A549 (cell line): Measurements from ENCODE around the gene C5AR1. TPM values are rescaled to one million over a fixed set of nuclear protein-coding genes. Genes with fewer than 3 reads are reported as not detected.
A peak's percentile ranks its signal among the peaks of the same experiment; 100 is the strongest.

Experiments
- ATAC-seq, 2 experiments: fragments of 200-7000 bp in 1 of 2; fragments of >200 bp in 1 of 2; cut with Nextera tagmentation in 1 of 2; cut with Tn5 transposase in 1 of 2; 3 replicates each; pipeline versions ENCODE4 v1.8.0 to v1.9.1; 2018 to 2020; ENCODE audit warnings: mild to moderate bottlenecking in 1 of 2, moderate library complexity in 1 of 2
- CTCF ChIA-PET: fragments of 300-600 bp; sonication (Branson Sonifier 250); formaldehyde crosslinking; extraction: SDS; loops from one replicate; lab custom pipeline; 2021; ENCODE audit warnings: antibody characterized with exemption, inconsistent platforms; lab: Yijun Ruan, JAX
- POLR2A ChIA-PET: fragments of 350-600 bp; formaldehyde crosslinking; extraction: SDS; loops from one replicate; lab custom pipeline; 2021; ENCODE audit warnings: antibody characterized with exemption, inconsistent platforms; lab: Yijun Ruan, JAX
- DNase-seq, 2 experiments: peaks; one replicate each; pipeline versions ENCODE4 v3.0.0 to v3.0.0-alpha.2; 2011 to 2016; ENCODE audit warnings: low read depth in 1 of 2, low spot score in 1 of 2
- FAIRE-seq: peaks from 2 replicates; lab custom pipeline; 2011; peaks lifted over from hg19 to GRCh38; lab: Jason Lieb, UNC
- H3K27ac ChIP-seq, 2 experiments: fragments of >200 bp; sonication (Bioruptor Twin); formaldehyde crosslinking; 3 replicates each; pipeline ENCODE4 v1.5.1; 2016 to 2017
- H3K4me1 ChIP-seq: fragments of >200 bp; sonication (Bioruptor Twin); formaldehyde crosslinking; 3 replicates; pipeline ENCODE4 v1.6.1; 2016
- H3K4me2 ChIP-seq: fragments of >200 bp; sonication (Bioruptor Twin); formaldehyde crosslinking; 3 replicates; pipeline ENCODE4 v1.6.1; 2016
- H3K4me3 ChIP-seq: fragments of >200 bp; sonication (Bioruptor Twin); formaldehyde crosslinking; 3 replicates; pipeline ENCODE4 v1.5.1; 2016
- H3K9me3 ChIP-seq: fragments of >200 bp; sonication (Bioruptor Twin); formaldehyde crosslinking; 3 replicates; pipeline ENCODE4 v1.6.1; 2016
- CBX2 ChIP-seq: fragments of 200-600 bp; sonication (generic); IDR thresholded peaks from 2 replicates; pipeline ENCODE4 v1.6.1; 2016; ENCODE audit warnings: low read depth, mild to moderate bottlenecking, borderline replicate concordance
- CBX8 ChIP-seq: fragments of 200-600 bp; sonication (generic); IDR thresholded peaks from 2 replicates; pipeline ENCODE4 v1.6.1; 2016
- CEBPB ChIP-seq, 2 experiments: fragments of >200 bp in 1 of 2; sonication (Bioruptor Twin) in 1 of 2; formaldehyde crosslinking in 1 of 2; IDR thresholded peaks; 2 replicates each; pipeline ENCODE4 v1.6.1; 2012 to 2016
- CHD4 ChIP-seq: fragments of 200-600 bp; sonication (generic); IDR thresholded peaks from 2 replicates; pipeline ENCODE4 v1.6.1; 2016; ENCODE audit warnings: antibody characterized with exemption, mild to moderate bottlenecking, borderline replicate concordance
- EHMT2 ChIP-seq: fragments of 200-600 bp; sonication (generic); IDR thresholded peaks from 2 replicates; pipeline ENCODE4 v1.6.1; 2016; ENCODE audit warnings: antibody characterized with exemption, low read depth, mild to moderate bottlenecking, moderate library complexity
- FOSL2 ChIP-seq, 2 experiments: fragments of 450-650 bp in 1 of 2; fragments of >200 bp in 1 of 2; sonication (Bioruptor Twin) in 1 of 2; formaldehyde crosslinking; IDR thresholded peaks; 2 replicates each; pipeline versions ENCODE4 v1.5.0 to v1.6.1; 2016 to 2020; ENCODE audit warnings: mild to moderate bottlenecking in 1 of 2, moderate library complexity in 1 of 2
- FOXS1 ChIP-seq: fragments of 250-450 bp; sonication (Bioruptor Pico); IDR thresholded peaks from 2 replicates; pipeline ENCODE4 v1.5.0; 2020; ENCODE audit warnings: mild to moderate bottlenecking, moderate library complexity
- HEYL ChIP-seq: fragments of 250-450 bp; sonication (Bioruptor Pico); IDR thresholded peaks from 2 replicates; pipeline ENCODE4 v1.8.0; 2021; ENCODE audit warnings: mild to moderate bottlenecking, moderate library complexity
- HOXA7 ChIP-seq: fragments of 250-450 bp; sonication (Bioruptor Pico); IDR thresholded peaks from 2 replicates; pipeline ENCODE4 v1.5.0; 2020; ENCODE audit warnings: mild to moderate bottlenecking, moderate library complexity
- HOXB13 ChIP-seq: fragments of 250-450 bp; sonication (Bioruptor Pico); IDR thresholded peaks from 2 replicates; pipeline ENCODE4 v1.5.0; 2020; ENCODE audit warnings: low read depth, mild to moderate bottlenecking, moderate library complexity
- HOXB5 ChIP-seq: fragments of 250-450 bp; sonication (Bioruptor Pico); IDR thresholded peaks from 2 replicates; pipeline ENCODE4 v1.5.0; 2020; ENCODE audit warnings: mild to moderate bottlenecking, moderate library complexity
- JUN ChIP-seq, 2 experiments: fragments of >200 bp; sonication (Bioruptor Twin); formaldehyde crosslinking; IDR thresholded peaks; 2 replicates in 1 of 2; 3 replicates in 1 of 2; pipeline ENCODE4 v1.6.1; 2016 to 2017
- JUNB ChIP-seq: fragments of >200 bp; sonication (Bioruptor Twin); formaldehyde crosslinking; IDR thresholded peaks from 2 replicates; pipeline ENCODE4 v1.6.1; 2016
- KDM1A ChIP-seq: fragments of 200-600 bp; sonication (generic); IDR thresholded peaks from 2 replicates; pipeline ENCODE4 v1.6.1; 2016; ENCODE audit warnings: low read depth, mild to moderate bottlenecking
- MAFK ChIP-seq: fragments of 450-650 bp; IDR thresholded peaks from 2 replicates; pipeline ENCODE4 v1.6.1; 2014; ENCODE audit not compliant: partially characterized antibody
- MYC ChIP-seq: IDR thresholded peaks from 2 replicates; pipeline ENCODE4 v1.6.1; 2012; ENCODE audit warnings: mild to moderate bottlenecking, inconsistent platforms, low read length, improper control_type of control experiment, borderline replicate concordance
- NFE2L2 ChIP-seq: fragments of 150-350 bp; conservative IDR thresholded peaks from 2 replicates; pipeline ENCODE4 v1.6.1; 2014; ENCODE audit warnings: low read length
- NR3C1 ChIP-seq: fragments of >200 bp; sonication (Bioruptor Twin); formaldehyde crosslinking; IDR thresholded peaks from 3 replicates; pipeline ENCODE4 v1.6.1; 2017
- PHF8 ChIP-seq: fragments of 200-600 bp; sonication (generic); IDR thresholded peaks from 2 replicates; pipeline ENCODE4 v1.6.1; 2016; ENCODE audit warnings: low read depth, mild to moderate bottlenecking, antibody characterized with exemption, moderate library complexity, borderline replicate concordance
- RAD21 ChIP-seq, 2 experiments: fragments of >200 bp in 1 of 2; sonication (Bioruptor Twin) in 1 of 2; formaldehyde crosslinking in 1 of 2; IDR thresholded peaks in 1 of 2; conservative IDR thresholded peaks in 1 of 2; 2 replicates in 1 of 2; 3 replicates in 1 of 2; pipeline ENCODE4 v1.6.1; 2012 to 2018; ENCODE audit warnings: inconsistent platforms in 1 of 2
- RARB ChIP-seq: fragments of 250-450 bp; sonication (Bioruptor Pico); IDR thresholded peaks from 2 replicates; pipeline ENCODE4 v1.8.0; 2021; ENCODE audit warnings: mild to moderate bottlenecking, moderate library complexity
- RCOR1 ChIP-seq: fragments of 150-350 bp; IDR thresholded peaks from 2 replicates; pipeline ENCODE4 v1.6.1; 2014; ENCODE audit warnings: antibody characterized with exemption, low read length, low read depth
- RFX5 ChIP-seq: fragments of 450-650 bp; IDR thresholded peaks from 2 replicates; pipeline ENCODE4 v1.7.1; 2014; ENCODE audit warnings: antibody characterized with exemption, mild to moderate bottlenecking, moderate library complexity
- RNF2 ChIP-seq: fragments of 200-600 bp; sonication (generic); IDR thresholded peaks from 2 replicates; pipeline ENCODE4 v1.6.1; 2016; ENCODE audit warnings: low read depth, mild to moderate bottlenecking, antibody characterized with exemption, moderate library complexity, borderline replicate concordance
- SMC3 ChIP-seq: fragments of >200 bp; sonication (Bioruptor Twin); formaldehyde crosslinking; IDR thresholded peaks from 3 replicates; pipeline ENCODE4 v1.6.1; 2018; ENCODE audit warnings: inconsistent platforms
- TFCP2L1 ChIP-seq: fragments of 250-450 bp; sonication (Bioruptor Pico); IDR thresholded peaks from 2 replicates; pipeline ENCODE4 v1.5.0; 2021; ENCODE audit warnings: mild to moderate bottlenecking
- TP53 ChIP-seq: fragments of 250-450 bp; sonication (Bioruptor Pico); IDR thresholded peaks from 2 replicates; pipeline ENCODE4 v1.5.0; 2021; ENCODE audit warnings: mild to moderate bottlenecking, moderate library complexity
- ZC3H11A ChIP-seq: fragments of 450-650 bp; IDR thresholded peaks from 2 replicates; pipeline ENCODE4 v1.6.1; 2014; ENCODE audit warnings: antibody characterized with exemption, mild to moderate bottlenecking
- ZFP36 ChIP-seq: fragments of 450-650 bp; IDR thresholded peaks from 2 replicates; pipeline ENCODE4 v1.6.1; 2014; ENCODE audit warnings: borderline replicate concordance; ENCODE audit not compliant: partially characterized antibody
- ZNF302 ChIP-seq: fragments of 250-450 bp; sonication (Bioruptor Pico); IDR thresholded peaks from 2 replicates; pipeline ENCODE4 v1.9.0; 2021; ENCODE audit warnings: inconsistent platforms, mild to moderate bottlenecking, moderate library complexity
- ZSCAN20 ChIP-seq: fragments of 250-450 bp; sonication (Bioruptor Pico); IDR thresholded peaks from 2 replicates; pipeline ENCODE4 v1.8.0; 2022; ENCODE audit warnings: mild to moderate bottlenecking, moderate library complexity
- WGBS: methylation state at CpG from one replicate; pipeline ENCODE4 v1.1.6; 2017; ENCODE audit errors: missing lambda C conversion rate; 5-methylcytosine and 5-hydroxymethylcytosine counted together
- polyA plus RNA-seq, 4 experiments: library from polyadenylated mRNA; depleted of rRNA in 3 of 4; stranded (reverse); fragments of >200 nt; fragmentation: RNase III in 1 of 4; extraction: RNeasy Plus Mini Kit Qiagen cat#74134 plus additional on column Dnase treatment in 1 of 4; gene quantifications; 2 replicates in 3 of 4; 3 replicates in 1 of 4; pipeline ENCODE4 v1.2.3, GENCODE V29; 2011 to 2017
- TF ChIP-seq, protein P1 (sequence below): fragments of 450-650 bp; IDR thresholded peaks from 2 replicates; pipeline ENCODE4 v1.6.1; 2014; ENCODE audit warnings: antibody characterized with exemption
- TF ChIP-seq, protein P2 (sequence below): fragments of >200 bp; sonication (Bioruptor Twin); formaldehyde crosslinking; IDR thresholded peaks from 3 replicates; pipeline ENCODE4 v1.5.1; 2016
- TF ChIP-seq, protein P3 (sequence below): IDR thresholded peaks from 2 replicates; pipeline ENCODE4 v1.6.1; 2012
- TF ChIP-seq, protein P4 (sequence below): fragments of 250-450 bp; sonication (Bioruptor Pico); IDR thresholded peaks from 2 replicates; pipeline ENCODE4 v1.5.0; 2021; ENCODE audit warnings: mild to moderate bottlenecking, moderate library complexity, borderline replicate concordance
- TF ChIP-seq, protein P5 (sequence below): IDR thresholded peaks from 2 replicates; pipeline ENCODE4 v1.6.1; 2012; ENCODE audit warnings: low read depth, borderline replicate concordance

The C5AR1 gene
- polyA plus RNA-seq, 2 of the 4 experiments (the other 2 are of a cell fraction) = 1.6 to 3.4 TPM

DNA sequence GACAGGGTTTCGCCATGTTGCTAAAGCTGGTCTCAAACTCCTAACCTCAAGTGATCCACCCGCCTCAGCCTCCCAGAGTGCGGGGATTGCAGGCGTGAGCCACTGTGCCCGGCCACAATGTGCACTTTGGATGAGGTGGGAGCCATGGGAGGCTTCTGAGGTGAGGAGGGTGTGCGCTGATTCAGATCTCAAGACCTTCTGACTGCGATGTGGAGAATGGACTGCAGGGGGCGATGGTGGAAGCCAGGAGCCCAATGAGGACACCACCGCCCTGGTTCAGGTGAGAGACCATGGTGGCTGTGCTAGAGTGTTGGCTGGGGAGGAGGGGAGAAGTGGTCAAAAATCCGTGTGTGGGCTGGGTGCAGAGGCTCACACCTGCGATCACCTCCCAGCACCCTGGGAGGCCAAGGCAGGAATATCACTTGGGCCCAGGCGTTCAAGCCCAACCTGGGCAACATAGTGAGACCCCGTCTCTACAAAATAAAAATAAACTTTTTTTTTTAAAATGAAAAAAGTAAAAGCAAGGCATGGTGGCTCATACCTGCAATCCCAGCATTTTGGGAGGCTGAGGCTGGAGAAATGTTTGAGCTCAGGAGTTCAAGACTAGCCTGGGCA is 29.4 kb upstream of the C5AR1 start:
- no peak overlapping the region for H3K4me3 ChIP-seq
- H3K9me3 ChIP-seq = no peaks in the 10 kb centered on the region
- ChIA-PET CTCF (interaction anchor here (0.6 to 12.3 kb wide), 12 partner anchors 9 to 148 kb away, joined by 3 to 160 read pairs (median 4); partner anchors contain the start of gene CCDC9), POLR2A (interaction anchor here (0.7 to 1.6 kb wide), 2 partner anchors 70 to 203 kb away, joined by 3 read pairs; no protein-coding TSS in a partner anchor)
- peak; percentile 64 to 74; a peak in 5 of 6 replicates for ATAC-seq
- no peak overlapping the region for H3K4me2 ChIP-seq
- peak; percentile 49 to 76 for DNase-seq
- FAIRE-seq = no peak
- no peak overlapping the region for H3K27ac ChIP-seq
- peaks cover 3% of the 10 kb centered on the region; the same call in 2 of the 3 replicates for H3K4me1 ChIP-seq
- 77% methylated on average over 13 of the region's 13 CpGs for WGBS
- TF ChIP-seq CBX2 = no peak
- TF ChIP-seq, protein P1, sequence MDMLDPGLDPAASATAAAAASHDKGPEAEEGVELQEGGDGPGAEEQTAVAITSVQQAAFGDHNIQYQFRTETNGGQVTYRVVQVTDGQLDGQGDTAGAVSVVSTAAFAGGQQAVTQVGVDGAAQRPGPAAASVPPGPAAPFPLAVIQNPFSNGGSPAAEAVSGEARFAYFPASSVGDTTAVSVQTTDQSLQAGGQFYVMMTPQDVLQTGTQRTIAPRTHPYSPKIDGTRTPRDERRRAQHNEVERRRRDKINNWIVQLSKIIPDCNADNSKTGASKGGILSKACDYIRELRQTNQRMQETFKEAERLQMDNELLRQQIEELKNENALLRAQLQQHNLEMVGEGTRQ = no peak
- TF ChIP-seq HOXB5 (CRISPR knock-in tag) = no peak
- TF ChIP-seq CBX8 = no peak
- TF ChIP-seq ZC3H11A = no peak
- no peak for TF ChIP-seq RNF2
- TF ChIP-seq CHD4 = no peak
- no peak for TF ChIP-seq NR3C1
- no peak for TF ChIP-seq ZNF302 (CRISPR knock-in tag)
- TF ChIP-seq RFX5 = no peak
- TF ChIP-seq ZSCAN20 (CRISPR knock-in tag) = no peak
- no peak for TF ChIP-seq HOXA7
- no peak for TF ChIP-seq TFCP2L1
- TF ChIP-seq HEYL (CRISPR knock-in tag) = no peak
- TF ChIP-seq, protein P2, sequence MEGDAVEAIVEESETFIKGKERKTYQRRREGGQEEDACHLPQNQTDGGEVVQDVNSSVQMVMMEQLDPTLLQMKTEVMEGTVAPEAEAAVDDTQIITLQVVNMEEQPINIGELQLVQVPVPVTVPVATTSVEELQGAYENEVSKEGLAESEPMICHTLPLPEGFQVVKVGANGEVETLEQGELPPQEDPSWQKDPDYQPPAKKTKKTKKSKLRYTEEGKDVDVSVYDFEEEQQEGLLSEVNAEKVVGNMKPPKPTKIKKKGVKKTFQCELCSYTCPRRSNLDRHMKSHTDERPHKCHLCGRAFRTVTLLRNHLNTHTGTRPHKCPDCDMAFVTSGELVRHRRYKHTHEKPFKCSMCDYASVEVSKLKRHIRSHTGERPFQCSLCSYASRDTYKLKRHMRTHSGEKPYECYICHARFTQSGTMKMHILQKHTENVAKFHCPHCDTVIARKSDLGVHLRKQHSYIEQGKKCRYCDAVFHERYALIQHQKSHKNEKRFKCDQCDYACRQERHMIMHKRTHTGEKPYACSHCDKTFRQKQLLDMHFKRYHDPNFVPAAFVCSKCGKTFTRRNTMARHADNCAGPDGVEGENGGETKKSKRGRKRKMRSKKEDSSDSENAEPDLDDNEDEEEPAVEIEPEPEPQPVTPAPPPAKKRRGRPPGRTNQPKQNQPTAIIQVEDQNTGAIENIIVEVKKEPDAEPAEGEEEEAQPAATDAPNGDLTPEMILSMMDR = peak; percentile 45
- TF ChIP-seq JUNB = no peak
- no peak for TF ChIP-seq CEBPB (IDR thresholded peaks at IDR 0.05)
- TF ChIP-seq, protein P3, sequence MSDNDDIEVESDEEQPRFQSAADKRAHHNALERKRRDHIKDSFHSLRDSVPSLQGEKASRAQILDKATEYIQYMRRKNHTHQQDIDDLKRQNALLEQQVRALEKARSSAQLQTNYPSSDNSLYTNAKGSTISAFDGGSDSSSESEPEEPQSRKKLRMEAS = no peak
- no peak for TF ChIP-seq HOXB13 (CRISPR knock-in tag)
- no peak for TF ChIP-seq MYC
- TF ChIP-seq, protein P4, sequence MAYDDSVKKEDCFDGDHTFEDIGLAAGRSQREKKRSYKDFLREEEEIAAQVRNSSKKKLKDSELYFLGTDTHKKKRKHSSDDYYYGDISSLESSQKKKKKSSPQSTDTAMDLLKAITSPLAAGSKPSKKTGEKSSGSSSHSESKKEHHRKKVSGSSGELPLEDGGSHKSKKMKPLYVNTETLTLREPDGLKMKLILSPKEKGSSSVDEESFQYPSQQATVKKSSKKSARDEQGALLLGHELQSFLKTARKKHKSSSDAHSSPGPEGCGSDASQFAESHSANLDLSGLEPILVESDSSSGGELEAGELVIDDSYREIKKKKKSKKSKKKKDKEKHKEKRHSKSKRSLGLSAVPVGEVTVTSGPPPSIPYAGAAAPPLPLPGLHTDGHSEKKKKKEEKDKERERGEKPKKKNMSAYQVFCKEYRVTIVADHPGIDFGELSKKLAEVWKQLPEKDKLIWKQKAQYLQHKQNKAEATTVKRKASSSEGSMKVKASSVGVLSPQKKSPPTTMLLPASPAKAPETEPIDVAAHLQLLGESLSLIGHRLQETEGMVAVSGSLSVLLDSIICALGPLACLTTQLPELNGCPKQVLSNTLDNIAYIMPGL (CRISPR knock-in tag) = no peak
- no peak for TF ChIP-seq RARB (CRISPR knock-in tag)
- TF ChIP-seq SMC3 = peak; percentile 26; the same call in 1 of the 3 replicates
- no peak for TF ChIP-seq TP53 (CRISPR knock-in tag)
- TF ChIP-seq ZFP36 = peak; percentile 84
- TF ChIP-seq RAD21 (conservative IDR thresholded peaks at IDR 0.05 in 1 of 2, IDR thresholded peaks at IDR 0.05 in 1 of 2) = peak; percentile 23 to 38; a peak in 1 of 5 replicates
- no peak for TF ChIP-seq JUN (IDR thresholded peaks at IDR 0.05)
- TF ChIP-seq FOSL2 (IDR thresholded peaks at IDR 0.05) = no peak
- 0 out of 2 replicates have a peak, but pooled peaks have one; percentile 17 for TF ChIP-seq FOSL2 (CRISPR knock-in tag; IDR thresholded peaks at IDR 0.05)
- no peak for TF ChIP-seq RCOR1
- no peak for TF ChIP-seq PHF8
- no peak for TF ChIP-seq FOXS1
- peak; percentile 7 for TF ChIP-seq MAFK
- 0 out of 2 replicates have a peak, but pooled peaks have one; percentile 69 for TF ChIP-seq KDM1A
- TF ChIP-seq EHMT2 = no peak
- TF ChIP-seq, protein P5, sequence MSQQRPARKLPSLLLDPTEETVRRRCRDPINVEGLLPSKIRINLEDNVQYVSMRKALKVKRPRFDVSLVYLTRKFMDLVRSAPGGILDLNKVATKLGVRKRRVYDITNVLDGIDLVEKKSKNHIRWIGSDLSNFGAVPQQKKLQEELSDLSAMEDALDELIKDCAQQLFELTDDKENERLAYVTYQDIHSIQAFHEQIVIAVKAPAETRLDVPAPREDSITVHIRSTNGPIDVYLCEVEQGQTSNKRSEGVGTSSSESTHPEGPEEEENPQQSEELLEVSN = no peak
- no peak for TF ChIP-seq NFE2L2
